ENCODE measurements around the gene INTS11.
"Not testable (repeated sequence)": the region's sequence is repeated elsewhere in the genome, so short reads cannot be mapped to it uniquely, and the experiment has no call there.

Gene INTS11

GRCh38 chr1:1317420-1317819 is 7.0 kb downstream of the INTS11 start:
- Histone ChIP-seq H3K27me3 (ENCODE audit: insufficient read depth, low read length) (no peaks in the 10 kb centered on the region), H3K9ac (ENCODE audit: low read length) (no peak overlapping the region), H3K36me3 (ENCODE audit: insufficient read depth, low read length) (peaks cover 82% of the 10 kb centered on the region), H3K9me3 (ENCODE audit: low read length) (no peaks in the 10 kb centered on the region), H2AFZ (ENCODE audit: low read length) (no peak overlapping the region), H3K4me3 (ENCODE audit: low read depth, low read length, poor library complexity, severe bottlenecking) (no peak overlapping the region), H3K4me2 (ENCODE audit: low read length) (no peak overlapping the region), H4K20me1 (ENCODE audit: insufficient read depth, low read length) (no peaks in the 10 kb centered on the region), H3K9me2 (ENCODE audit: low read depth, low read length) (no peaks in the 10 kb centered on the region), H3K27ac (ENCODE audit: low read depth, low read length, poor library complexity, severe bottlenecking) (no peak overlapping the region), H3K79me2 (ENCODE audit: insufficient read depth, low read length) (peaks cover 6% of the 10 kb centered on the region), H3K4me1 (ENCODE audit: insufficient read depth, low read length, severe bottlenecking) (peaks cover 5% of the 10 kb centered on the region), H3F3A (ENCODE audit: insufficient read depth, low read length) (no peaks in the 10 kb centered on the region)
- no peak for TF ChIP-seq EZH2 (IDR thresholded peaks at IDR 0.05; ENCODE audit: borderline replicate concordance, low read length)
- TF ChIP-seq, protein P1, sequence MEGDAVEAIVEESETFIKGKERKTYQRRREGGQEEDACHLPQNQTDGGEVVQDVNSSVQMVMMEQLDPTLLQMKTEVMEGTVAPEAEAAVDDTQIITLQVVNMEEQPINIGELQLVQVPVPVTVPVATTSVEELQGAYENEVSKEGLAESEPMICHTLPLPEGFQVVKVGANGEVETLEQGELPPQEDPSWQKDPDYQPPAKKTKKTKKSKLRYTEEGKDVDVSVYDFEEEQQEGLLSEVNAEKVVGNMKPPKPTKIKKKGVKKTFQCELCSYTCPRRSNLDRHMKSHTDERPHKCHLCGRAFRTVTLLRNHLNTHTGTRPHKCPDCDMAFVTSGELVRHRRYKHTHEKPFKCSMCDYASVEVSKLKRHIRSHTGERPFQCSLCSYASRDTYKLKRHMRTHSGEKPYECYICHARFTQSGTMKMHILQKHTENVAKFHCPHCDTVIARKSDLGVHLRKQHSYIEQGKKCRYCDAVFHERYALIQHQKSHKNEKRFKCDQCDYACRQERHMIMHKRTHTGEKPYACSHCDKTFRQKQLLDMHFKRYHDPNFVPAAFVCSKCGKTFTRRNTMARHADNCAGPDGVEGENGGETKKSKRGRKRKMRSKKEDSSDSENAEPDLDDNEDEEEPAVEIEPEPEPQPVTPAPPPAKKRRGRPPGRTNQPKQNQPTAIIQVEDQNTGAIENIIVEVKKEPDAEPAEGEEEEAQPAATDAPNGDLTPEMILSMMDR (IDR thresholded peaks at IDR 0.05; ENCODE audit: low read length): no peak

DNA sequence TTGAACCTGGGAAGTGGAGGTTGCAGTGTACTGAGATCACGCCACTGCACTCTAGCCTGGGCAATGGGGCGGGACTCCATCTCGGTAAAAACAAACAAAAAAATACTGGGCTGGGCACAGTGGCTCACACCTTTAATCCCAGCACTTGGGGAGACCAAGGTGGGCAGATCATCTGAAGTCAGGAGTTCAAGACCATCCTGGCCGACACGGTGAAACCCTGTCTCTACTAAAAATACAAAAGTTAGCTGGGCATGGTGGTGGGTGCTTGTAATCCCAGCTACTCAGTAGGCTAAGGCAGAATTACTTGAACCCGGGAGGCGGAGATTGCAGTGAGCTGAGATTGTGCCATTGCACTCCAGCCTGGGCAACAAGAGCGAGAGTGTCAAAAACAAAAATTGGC is 8.3 kb downstream of the INTS11 start:
- H3K4me2 ChIP-seq (ENCODE audit: low read length); H3F3A ChIP-seq (ENCODE audit: insufficient read depth, low read length); H3K27me3 ChIP-seq (ENCODE audit: insufficient read depth, low read length); H3K9me3 ChIP-seq (ENCODE audit: low read length); H3K4me1 ChIP-seq (ENCODE audit: insufficient read depth, low read length, severe bottlenecking); H3K4me3 ChIP-seq (ENCODE audit: low read depth, low read length, poor library complexity, severe bottlenecking); H3K9ac ChIP-seq (ENCODE audit: low read length); H3K79me2 ChIP-seq (ENCODE audit: insufficient read depth, low read length); H2AFZ ChIP-seq (ENCODE audit: low read length); H3K27ac ChIP-seq (ENCODE audit: low read depth, low read length, poor library complexity, severe bottlenecking); H3K9me2 ChIP-seq (ENCODE audit: low read depth, low read length); H4K20me1 ChIP-seq (ENCODE audit: insufficient read depth, low read length): not testable (repeated sequence)
- H3K36me3 ChIP-seq (ENCODE audit: insufficient read depth, low read length): peaks cover 81% of the 10 kb centered on the region

DNA sequence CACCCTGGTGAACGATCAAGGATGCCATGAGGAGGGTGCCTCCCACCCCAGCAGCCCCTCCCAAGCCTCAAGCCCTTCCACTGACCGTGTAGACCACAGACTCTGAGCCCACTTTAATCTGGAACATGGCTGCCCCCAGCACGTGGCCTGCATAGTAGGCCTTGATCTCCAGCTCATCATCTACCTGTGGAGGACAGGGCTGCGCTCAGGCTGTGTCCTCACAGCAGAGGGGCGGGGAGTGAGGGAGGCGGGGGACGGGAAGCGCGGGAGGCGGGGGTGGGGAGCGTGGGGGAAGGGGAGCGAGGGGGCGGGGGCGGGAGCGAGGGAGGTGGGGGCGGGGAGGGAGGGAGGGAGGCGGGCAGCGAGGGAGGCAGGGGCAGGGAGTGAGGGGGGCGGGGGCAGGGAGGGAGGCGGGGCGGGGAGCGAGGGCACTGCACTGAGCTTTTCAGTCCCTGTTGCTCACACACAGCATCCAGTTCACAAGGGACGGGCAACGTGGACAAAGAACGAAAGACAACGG is 9.0 kb downstream of the INTS11 start:
- Histone ChIP-seq H3K9me3 (ENCODE audit: low read length) (no peaks in the 10 kb centered on the region), H3K27me3 (ENCODE audit: insufficient read depth, low read length) (no peaks in the 10 kb centered on the region), H3K9me2 (ENCODE audit: low read depth, low read length) (no peaks in the 10 kb centered on the region), H4K20me1 (ENCODE audit: insufficient read depth, low read length) (no peaks in the 10 kb centered on the region), H3K36me3 (ENCODE audit: insufficient read depth, low read length) (peaks cover 82% of the 10 kb centered on the region), H3K4me3 (ENCODE audit: low read depth, low read length, poor library complexity, severe bottlenecking) (no peak overlapping the region), H3F3A (ENCODE audit: insufficient read depth, low read length) (no peaks in the 10 kb centered on the region), H3K4me2 (ENCODE audit: low read length) (no peak overlapping the region), H3K9ac (ENCODE audit: low read length) (no peak overlapping the region; the same call in 1 of the 2 replicates), H2AFZ (ENCODE audit: low read length) (no peak overlapping the region), H3K27ac (ENCODE audit: low read depth, low read length, poor library complexity, severe bottlenecking) (peak overlapping the region; percentile 49), H3K79me2 (ENCODE audit: insufficient read depth, low read length) (no peaks in the 10 kb centered on the region), H3K4me1 (ENCODE audit: insufficient read depth, low read length, severe bottlenecking) (peaks cover 5% of the 10 kb centered on the region)
- TF ChIP-seq, protein P1 (IDR thresholded peaks at IDR 0.05; ENCODE audit: low read length): no peak
- TF ChIP-seq EZH2 (IDR thresholded peaks at IDR 0.05; ENCODE audit: borderline replicate concordance, low read length): no peak

GRCh38 chr1:1314678-1315335 is 9.7 kb downstream of the INTS11 start:
- Histone ChIP-seq H3K79me2 (ENCODE audit: insufficient read depth, low read length) (no peaks in the 10 kb centered on the region), H3K9me2 (ENCODE audit: low read depth, low read length) (no peaks in the 10 kb centered on the region), H3F3A (ENCODE audit: insufficient read depth, low read length) (no peaks in the 10 kb centered on the region), H3K4me1 (ENCODE audit: insufficient read depth, low read length, severe bottlenecking) (peaks cover 10% of the 10 kb centered on the region), H3K9ac (ENCODE audit: low read length) (no peak overlapping the region; the same call in 1 of the 2 replicates), H3K27ac (ENCODE audit: low read depth, low read length, poor library complexity, severe bottlenecking) (peak overlapping the region; percentile 49), H3K4me3 (ENCODE audit: low read depth, low read length, poor library complexity, severe bottlenecking) (no peak overlapping the region), H3K9me3 (ENCODE audit: low read length) (no peaks in the 10 kb centered on the region), H2AFZ (ENCODE audit: low read length) (no peak overlapping the region), H3K36me3 (ENCODE audit: insufficient read depth, low read length) (peaks cover 81% of the 10 kb centered on the region), H3K27me3 (ENCODE audit: insufficient read depth, low read length) (no peaks in the 10 kb centered on the region), H3K4me2 (ENCODE audit: low read length) (no peak overlapping the region), H4K20me1 (ENCODE audit: insufficient read depth, low read length) (no peaks in the 10 kb centered on the region)
- no peak for TF ChIP-seq EZH2 (IDR thresholded peaks at IDR 0.05; ENCODE audit: borderline replicate concordance, low read length)
- TF ChIP-seq, protein P1 (IDR thresholded peaks at IDR 0.05; ENCODE audit: low read length): no peak

Data from OCI-LY1 (cell line).